ENCODE results near the gene ABCC3. TPM values are rescaled to one million over a fixed set of nuclear protein-coding genes. Genes with fewer than 3 reads are reported as not detected.

ABCC3 gene
- total and polyA plus RNA-seq, 2 donors (not counting 1 experiment from before 2014, with no cell fraction given): 11.5 to 34.8 TPM

- Histone ChIP-seq H3K36me3 (ENCODE audit: control insufficient read depth, insufficient read depth, low read length) (peaks cover 15% of the 10 kb centered on the region), H3K27me3 (ENCODE audit: control insufficient read depth, insufficient read depth, low read length) (no peaks in the 10 kb centered on the region), H3K4me3 (replicated peaks in 1 of 4; ENCODE audit: control extremely low read depth in 1 of 4, insufficient read depth in 1 of 4, low read depth in 3 of 4, low read length in 4 of 4) (no peak overlapping the region), H4K20me1 (ENCODE audit: control insufficient read depth, extremely low read depth, insufficient read depth, low read length) (no peaks in the 10 kb centered on the region), H3K4me2 (ENCODE audit: extremely low read depth, insufficient read depth, low read length) (no peak overlapping the region), H3K4me1 (ENCODE audit: control insufficient read depth, extremely low read depth, insufficient read depth, low read length) (peaks cover 13% of the 10 kb centered on the region), H2AFZ (ENCODE audit: low read length) (no peak overlapping the region), H3K9ac (ENCODE audit: insufficient read depth, low read length) (no peak overlapping the region), H3K27ac (ENCODE audit: insufficient read depth, low read length) (no peak overlapping the region), H3K9me3 (ENCODE audit: control insufficient read depth, insufficient read depth, low read depth, low read length) (no peaks in the 10 kb centered on the region), H3K79me2 (ENCODE audit: control insufficient read depth, insufficient read depth, low read length) (peaks cover 6% of the 10 kb centered on the region)
- DNase-seq (ENCODE audit: low read depth in 2 of 2): no peak
- TF ChIP-seq EZH2 (IDR thresholded peaks at IDR 0.05; ENCODE audit: low read length, missing control alignments) (no peak), CTCF (conservative IDR thresholded peaks at IDR 0.05 in 1 of 2, IDR thresholded peaks at IDR 0.05 in 1 of 2; ENCODE audit: low read depth in 1 of 2, low read length in 2 of 2) (no peak)
Measured at GRCh38 chr17:50697663-50698272, 63.1 kb downstream of the ABCC3 start.

GRCh38 chr17:50699410-50699809, 64.7 kb downstream of the ABCC3 start:
- Histone ChIP-seq H3K27ac (ENCODE audit: insufficient read depth, low read length) (no peak overlapping the region), H3K9me3 (ENCODE audit: control insufficient read depth, insufficient read depth, low read depth, low read length) (no peaks in the 10 kb centered on the region), H3K27me3 (ENCODE audit: control insufficient read depth, insufficient read depth, low read length) (no peaks in the 10 kb centered on the region), H3K36me3 (ENCODE audit: control insufficient read depth, insufficient read depth, low read length) (peaks cover 14% of the 10 kb centered on the region), H3K9ac (ENCODE audit: insufficient read depth, low read length) (no peak overlapping the region), H3K4me3 (replicated peaks in 1 of 4; ENCODE audit: control extremely low read depth in 1 of 4, insufficient read depth in 1 of 4, low read depth in 3 of 4, low read length in 4 of 4) (no peak overlapping the region), H3K79me2 (ENCODE audit: control insufficient read depth, insufficient read depth, low read length) (peaks cover 19% of the 10 kb centered on the region), H4K20me1 (ENCODE audit: control insufficient read depth, extremely low read depth, insufficient read depth, low read length) (no peaks in the 10 kb centered on the region), H2AFZ (ENCODE audit: low read length) (no peak overlapping the region), H3K4me2 (ENCODE audit: extremely low read depth, insufficient read depth, low read length) (no peak overlapping the region), H3K4me1 (ENCODE audit: control insufficient read depth, extremely low read depth, insufficient read depth, low read length) (peaks cover 5% of the 10 kb centered on the region)
- DNase-seq (ENCODE audit: low read depth in 2 of 2): peak in 1 of 2 donors; percentile 56
- TF ChIP-seq EZH2 (IDR thresholded peaks at IDR 0.05; ENCODE audit: low read length, missing control alignments) (no peak), CTCF (conservative IDR thresholded peaks at IDR 0.05 in 1 of 2, IDR thresholded peaks at IDR 0.05 in 1 of 2; ENCODE audit: low read depth in 1 of 2, low read length in 2 of 2) (no peak)

- Histone ChIP-seq H3K27me3 (ENCODE audit: control insufficient read depth, insufficient read depth, low read length) (no peaks in the 10 kb centered on the region), H3K36me3 (ENCODE audit: control insufficient read depth, insufficient read depth, low read length) (peaks cover 6% of the 10 kb centered on the region), H3K79me2 (ENCODE audit: control insufficient read depth, insufficient read depth, low read length) (peaks cover 45% of the 10 kb centered on the region), H3K4me3 (replicated peaks in 1 of 4; ENCODE audit: control extremely low read depth in 1 of 4, insufficient read depth in 1 of 4, low read depth in 3 of 4, low read length in 4 of 4) (no peak overlapping the region), H3K4me2 (ENCODE audit: extremely low read depth, insufficient read depth, low read length) (no peak overlapping the region), H2AFZ (ENCODE audit: low read length) (no peak overlapping the region), H3K4me1 (ENCODE audit: control insufficient read depth, extremely low read depth, insufficient read depth, low read length) (no peaks in the 10 kb centered on the region), H4K20me1 (ENCODE audit: control insufficient read depth, extremely low read depth, insufficient read depth, low read length) (no peaks in the 10 kb centered on the region), H3K9ac (ENCODE audit: insufficient read depth, low read length) (no peak overlapping the region), H3K27ac (ENCODE audit: insufficient read depth, low read length) (no peak overlapping the region), H3K9me3 (ENCODE audit: control insufficient read depth, insufficient read depth, low read depth, low read length) (no peaks in the 10 kb centered on the region)
- TF ChIP-seq CTCF (conservative IDR thresholded peaks at IDR 0.05 in 1 of 2, IDR thresholded peaks at IDR 0.05 in 1 of 2; ENCODE audit: low read depth in 1 of 2, low read length in 2 of 2): no peak
- no peak for TF ChIP-seq EZH2 (IDR thresholded peaks at IDR 0.05; ENCODE audit: low read length, missing control alignments)
- no peak for DNase-seq (ENCODE audit: low read depth in 2 of 2)
Measured at GRCh38 chr17:50703162-50703561, 68.5 kb downstream of the ABCC3 start.
